Panc1 (cell line): ENCODE results near the gene IZUMO1. TPM values are rescaled to one million over a fixed set of nuclear protein-coding genes. Genes with fewer than 3 reads are reported as not detected.

Experiments
- ATAC-seq: fragments of 200-7000 bp; cut with Tn5 transposase; 2 replicates; pipeline ENCODE4 v1.9.1; 2020; ENCODE audit warnings: mild to moderate bottlenecking, moderate library complexity
- BruUV-seq: library from RNA; stranded (reverse); fragments of 400-500 nt; replicated peaks from 2 replicates; lab custom pipeline; 2021; lab: Mats Ljungman, UMichigan
- CTCF ChIA-PET: fragments of 300-600 bp; sonication (Branson Sonifier 250); formaldehyde crosslinking; loops from one replicate; lab custom pipeline; 2022; ENCODE audit warnings: antibody characterized with exemption; lab: Charles Lee
- POLR2A ChIA-PET: fragments of 300-600 bp; sonication (Branson Sonifier 250); formaldehyde crosslinking; loops from one replicate; lab custom pipeline; 2022; ENCODE audit warnings: antibody characterized with exemption; lab: Charles Lee
- DNase-seq: peaks from one replicate; pipeline ENCODE4 v3.0.0-alpha.2; 2010; ENCODE audit warnings: low read depth, low spot score
- H3K27ac ChIP-seq: 2 replicates; pipeline ENCODE4 v1.5.1; 2011; ENCODE audit warnings: mild to moderate bottlenecking, low read length, inconsistent platforms
- H3K27me3 ChIP-seq: fragments of 200-500 bp; sonication (Bioruptor generic); 2 replicates; pipeline ENCODE4 v1.6.0; 2014; ENCODE audit warnings: low read length, inconsistent platforms; ENCODE audit not compliant: control insufficient read depth, insufficient read depth
- H3K36me3 ChIP-seq: fragments of 200-500 bp; sonication (Bioruptor generic); 2 replicates; pipeline ENCODE4 v1.5.1; 2014; ENCODE audit warnings: inconsistent platforms, mild to moderate bottlenecking, low read length, moderate library complexity; ENCODE audit not compliant: control insufficient read depth, insufficient read depth
- H3K4me1 ChIP-seq: 2 replicates; pipeline ENCODE4 v1.5.1; 2011; ENCODE audit warnings: inconsistent platforms, mild to moderate bottlenecking, low read length, moderate library complexity; ENCODE audit not compliant: control insufficient read depth, insufficient read depth
- H3K4me3 ChIP-seq, 2 experiments: 2 replicates each; pipeline ENCODE4 v1.5.1; 2011 to 2012; ENCODE audit warnings: low read depth in 2 of 2, low read length in 2 of 2, mild to moderate bottlenecking in 2 of 2, inconsistent platforms in 1 of 2, moderate library complexity in 1 of 2
- H3K9me3 ChIP-seq: fragments of 200-500 bp; sonication (Bioruptor generic); 2 replicates; pipeline ENCODE4 v1.5.1; 2014; ENCODE audit warnings: low read depth, mild to moderate bottlenecking, inconsistent platforms, low read length, moderate library complexity; ENCODE audit not compliant: control insufficient read depth, insufficient read depth
- POLR2AphosphoS5 ChIP-seq: IDR thresholded peaks from 2 replicates; pipeline ENCODE4 v1.6.1; 2012; ENCODE audit warnings: mild to moderate bottlenecking, low read depth, low read length, moderate library complexity
- SIN3A ChIP-seq: IDR thresholded peaks from 2 replicates; pipeline ENCODE4 v1.6.1; 2012; ENCODE audit warnings: low read depth, mild to moderate bottlenecking, low read length, moderate library complexity, borderline replicate concordance; ENCODE audit not compliant: insufficient read depth
- TCF7L2 ChIP-seq: IDR thresholded peaks from 2 replicates; pipeline ENCODE4 v1.6.1; 2011; ENCODE audit warnings: mild to moderate bottlenecking, low read depth, low read length, inconsistent platforms
- in situ Hi-C: cut with HindIII; loops from 2 replicates; pipeline ENCODE4 v1.10.0; 2016; ENCODE audit warnings: low sequenced_read_pairs, low pct_unique_long_range_greater_than_20kb
- intact Hi-C: fragments of 100-400 bp; cut with micrococcal nuclease; formaldehyde crosslinking; loops from one replicate; pipeline ENCODE4 v1.10.0; 2022; ENCODE audit not compliant: unreplicated experiment
- total RNA-seq: library from RNA; stranded (reverse); gene quantifications from one replicate; pipeline ENCODE4 v1.2.1, GENCODE V29; 2021; ENCODE audit not compliant: unreplicated experiment
- TF ChIP-seq, protein P1 (sequence below), 2 experiments: IDR thresholded peaks; 2 replicates each; pipeline ENCODE4 v1.6.1; 2011 to 2012; ENCODE audit warnings: low read depth in 2 of 2, control low read depth in 1 of 2, low read length in 1 of 2, mild to moderate bottlenecking in 1 of 2, moderate library complexity in 1 of 2; ENCODE audit not compliant: insufficient read depth in 1 of 2
- TF ChIP-seq, protein P2 (sequence below): fragments of 450-650 bp; IDR thresholded peaks from 2 replicates; pipeline ENCODE4 v1.5.1; 2017; ENCODE audit warnings: mild to moderate bottlenecking

IZUMO1 gene
- total RNA-seq, 1 experiment from 2014 or later: not detected

DNA sequence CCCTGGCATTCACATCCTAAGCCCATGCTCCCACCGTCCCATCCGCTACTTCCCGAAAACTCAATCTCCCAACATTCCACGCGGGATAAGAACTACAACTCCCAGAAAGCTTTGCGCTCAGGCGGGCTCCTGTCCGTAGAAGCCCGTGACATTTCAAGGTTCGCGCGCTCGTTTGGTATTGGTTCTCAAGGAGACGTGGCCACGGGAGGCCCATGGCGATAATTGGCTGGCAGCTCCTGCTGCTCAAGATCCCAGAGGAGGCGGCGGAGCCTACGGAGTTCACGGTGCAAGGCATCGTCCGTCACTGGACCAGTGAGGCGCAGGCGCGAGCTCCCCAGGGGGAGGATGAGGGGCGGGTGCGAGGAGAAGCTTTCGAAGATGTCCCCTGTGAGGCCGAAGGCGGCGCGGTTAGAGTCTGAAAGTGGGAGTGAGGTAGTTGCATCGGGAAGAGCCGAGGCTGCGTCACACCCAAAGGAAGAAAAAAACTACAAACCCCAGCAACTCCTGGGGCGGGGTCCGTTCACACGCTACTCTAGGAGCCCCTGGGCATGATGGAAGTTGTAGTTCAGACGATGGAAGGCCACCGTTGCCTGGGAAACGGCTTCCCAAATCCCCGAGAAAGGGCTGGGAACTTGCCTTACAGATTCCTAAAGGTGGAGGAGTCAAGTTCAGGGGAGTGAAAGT, 26.0 kb downstream of the IZUMO1 start:
- CTCF ChIA-PET: no interaction called here
- in situ Hi-C loops: no loop called here

DNA sequence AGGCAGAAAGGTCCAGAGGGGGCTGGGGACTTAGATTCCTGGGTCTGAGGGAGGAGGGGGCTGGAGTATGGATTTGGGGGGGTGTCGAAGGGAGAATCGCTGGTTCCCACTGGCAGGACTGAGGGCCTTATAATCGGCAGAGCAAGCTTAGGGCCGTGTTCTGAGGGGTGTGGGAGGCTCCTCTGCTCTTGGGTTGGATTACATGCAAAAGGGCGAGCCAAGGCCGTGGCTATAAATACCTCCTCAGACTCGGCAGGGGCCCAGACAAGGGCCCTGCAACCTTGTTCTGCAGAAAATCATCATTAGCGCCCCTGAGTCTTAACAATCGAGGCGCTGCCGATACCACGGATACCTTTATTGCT, 26.5 kb downstream of the IZUMO1 start:
- intact Hi-C loops (no loop called here), in situ Hi-C loops (no loop called here)
- ChIA-PET CTCF (no interaction called here), POLR2A (no interaction called here)
- BruUV-seq: no TSS peak
- no peak overlapping the region for H3K27ac ChIP-seq
- TF ChIP-seq SIN3A (no peak), TCF7L2 (no peak), POLR2AphosphoS5 (no peak)
- TF ChIP-seq, protein P1, sequence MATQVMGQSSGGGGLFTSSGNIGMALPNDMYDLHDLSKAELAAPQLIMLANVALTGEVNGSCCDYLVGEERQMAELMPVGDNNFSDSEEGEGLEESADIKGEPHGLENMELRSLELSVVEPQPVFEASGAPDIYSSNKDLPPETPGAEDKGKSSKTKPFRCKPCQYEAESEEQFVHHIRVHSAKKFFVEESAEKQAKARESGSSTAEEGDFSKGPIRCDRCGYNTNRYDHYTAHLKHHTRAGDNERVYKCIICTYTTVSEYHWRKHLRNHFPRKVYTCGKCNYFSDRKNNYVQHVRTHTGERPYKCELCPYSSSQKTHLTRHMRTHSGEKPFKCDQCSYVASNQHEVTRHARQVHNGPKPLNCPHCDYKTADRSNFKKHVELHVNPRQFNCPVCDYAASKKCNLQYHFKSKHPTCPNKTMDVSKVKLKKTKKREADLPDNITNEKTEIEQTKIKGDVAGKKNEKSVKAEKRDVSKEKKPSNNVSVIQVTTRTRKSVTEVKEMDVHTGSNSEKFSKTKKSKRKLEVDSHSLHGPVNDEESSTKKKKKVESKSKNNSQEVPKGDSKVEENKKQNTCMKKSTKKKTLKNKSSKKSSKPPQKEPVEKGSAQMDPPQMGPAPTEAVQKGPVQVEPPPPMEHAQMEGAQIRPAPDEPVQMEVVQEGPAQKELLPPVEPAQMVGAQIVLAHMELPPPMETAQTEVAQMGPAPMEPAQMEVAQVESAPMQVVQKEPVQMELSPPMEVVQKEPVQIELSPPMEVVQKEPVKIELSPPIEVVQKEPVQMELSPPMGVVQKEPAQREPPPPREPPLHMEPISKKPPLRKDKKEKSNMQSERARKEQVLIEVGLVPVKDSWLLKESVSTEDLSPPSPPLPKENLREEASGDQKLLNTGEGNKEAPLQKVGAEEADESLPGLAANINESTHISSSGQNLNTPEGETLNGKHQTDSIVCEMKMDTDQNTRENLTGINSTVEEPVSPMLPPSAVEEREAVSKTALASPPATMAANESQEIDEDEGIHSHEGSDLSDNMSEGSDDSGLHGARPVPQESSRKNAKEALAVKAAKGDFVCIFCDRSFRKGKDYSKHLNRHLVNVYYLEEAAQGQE (IDR thresholded peaks at IDR 0.05; ENCODE audit: insufficient read depth in 1 of 2, low read depth in 2 of 2, low read length in 1 of 2): no peak
- TF ChIP-seq, protein P2, sequence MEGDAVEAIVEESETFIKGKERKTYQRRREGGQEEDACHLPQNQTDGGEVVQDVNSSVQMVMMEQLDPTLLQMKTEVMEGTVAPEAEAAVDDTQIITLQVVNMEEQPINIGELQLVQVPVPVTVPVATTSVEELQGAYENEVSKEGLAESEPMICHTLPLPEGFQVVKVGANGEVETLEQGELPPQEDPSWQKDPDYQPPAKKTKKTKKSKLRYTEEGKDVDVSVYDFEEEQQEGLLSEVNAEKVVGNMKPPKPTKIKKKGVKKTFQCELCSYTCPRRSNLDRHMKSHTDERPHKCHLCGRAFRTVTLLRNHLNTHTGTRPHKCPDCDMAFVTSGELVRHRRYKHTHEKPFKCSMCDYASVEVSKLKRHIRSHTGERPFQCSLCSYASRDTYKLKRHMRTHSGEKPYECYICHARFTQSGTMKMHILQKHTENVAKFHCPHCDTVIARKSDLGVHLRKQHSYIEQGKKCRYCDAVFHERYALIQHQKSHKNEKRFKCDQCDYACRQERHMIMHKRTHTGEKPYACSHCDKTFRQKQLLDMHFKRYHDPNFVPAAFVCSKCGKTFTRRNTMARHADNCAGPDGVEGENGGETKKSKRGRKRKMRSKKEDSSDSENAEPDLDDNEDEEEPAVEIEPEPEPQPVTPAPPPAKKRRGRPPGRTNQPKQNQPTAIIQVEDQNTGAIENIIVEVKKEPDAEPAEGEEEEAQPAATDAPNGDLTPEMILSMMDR: no peak
- ATAC-seq (peak; percentile 9), DNase-seq (no peak)
- H3K36me3 ChIP-seq: no peaks in the 10 kb centered on the region
- no peaks in the 10 kb centered on the region; the same call in 1 of the 2 replicates for H3K4me1 ChIP-seq
- peak overlapping the region; percentile 61 for H3K4me3 ChIP-seq
- no peaks in the 10 kb centered on the region for H3K27me3 ChIP-seq
- no peaks in the 10 kb centered on the region for H3K9me3 ChIP-seq

More for the DNA sequence above, 26.0 kb downstream of the IZUMO1 start:
- peak overlapping the region; percentile 61 for H3K4me3 ChIP-seq
- H3K27me3 ChIP-seq: no peaks in the 10 kb centered on the region
- H3K27ac ChIP-seq: peak overlapping the region; percentile 78
- peak; percentile 87 for DNase-seq
- POLR2A ChIA-PET: no interaction called here
- BruUV-seq: no TSS peak
- H3K9me3 ChIP-seq: no peaks in the 10 kb centered on the region
- no peaks in the 10 kb centered on the region for H3K36me3 ChIP-seq
- peak; percentile 38; the same call in 1 of the 2 replicates for TF ChIP-seq POLR2AphosphoS5
- no peak for TF ChIP-seq SIN3A
- ATAC-seq: peak; percentile 90
- H3K4me1 ChIP-seq: no peaks in the 10 kb centered on the region; the same call in 1 of the 2 replicates
- intact Hi-C loops: no loop called here
